ENCODE results near the gene SLC27A4.

Gene SLC27A4

DNA sequence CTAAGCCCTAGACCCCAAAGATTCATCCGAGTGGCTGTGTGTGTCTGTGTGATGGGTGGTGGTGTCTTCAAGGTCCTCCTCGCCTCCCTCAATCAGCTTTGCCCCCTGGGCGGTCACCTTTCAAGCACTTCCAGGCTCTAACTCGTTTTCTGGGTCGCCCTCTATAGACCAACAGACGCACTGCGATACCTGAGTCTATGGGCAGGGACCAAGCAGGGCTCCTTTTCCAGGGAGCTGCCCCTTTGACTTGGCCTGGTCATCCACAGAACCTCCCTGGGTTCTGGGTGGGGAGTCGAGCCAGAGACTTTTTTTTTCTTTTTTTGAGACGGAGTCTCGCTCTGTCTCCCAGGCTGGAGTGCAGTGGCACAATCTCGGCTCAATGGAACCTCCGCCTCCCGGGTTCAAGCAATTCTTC, 1.1 kb downstream of the SLC27A4 start:
- no peaks in the 10 kb centered on the region for H3K4me1 ChIP-seq (ENCODE audit: control insufficient read depth, insufficient read depth, low read length)
- peaks cover 0 to 39% of the 10 kb centered on the region in 2 experiments; a peak in 2 of 3 replicates for H3K36me3 ChIP-seq (ENCODE audit: control insufficient read depth in 2 of 2, insufficient read depth in 1 of 2, low read length in 2 of 2)
- TF ChIP-seq ZNF654 (tag by site-specific recombination; IDR thresholded peaks at IDR 0.05; ENCODE audit: low read depth) = peak; percentile 23; the same call in 1 of the 2 replicates
- TF ChIP-seq KLF1 (tag by site-specific recombination; IDR thresholded peaks at IDR 0.05) = no peak
- 0 out of 2 replicates have a peak, but pooled peaks have one; percentile 13 for TF ChIP-seq KLF8 (tag by site-specific recombination; IDR thresholded peaks at IDR 0.05)
- TF ChIP-seq, protein P1, sequence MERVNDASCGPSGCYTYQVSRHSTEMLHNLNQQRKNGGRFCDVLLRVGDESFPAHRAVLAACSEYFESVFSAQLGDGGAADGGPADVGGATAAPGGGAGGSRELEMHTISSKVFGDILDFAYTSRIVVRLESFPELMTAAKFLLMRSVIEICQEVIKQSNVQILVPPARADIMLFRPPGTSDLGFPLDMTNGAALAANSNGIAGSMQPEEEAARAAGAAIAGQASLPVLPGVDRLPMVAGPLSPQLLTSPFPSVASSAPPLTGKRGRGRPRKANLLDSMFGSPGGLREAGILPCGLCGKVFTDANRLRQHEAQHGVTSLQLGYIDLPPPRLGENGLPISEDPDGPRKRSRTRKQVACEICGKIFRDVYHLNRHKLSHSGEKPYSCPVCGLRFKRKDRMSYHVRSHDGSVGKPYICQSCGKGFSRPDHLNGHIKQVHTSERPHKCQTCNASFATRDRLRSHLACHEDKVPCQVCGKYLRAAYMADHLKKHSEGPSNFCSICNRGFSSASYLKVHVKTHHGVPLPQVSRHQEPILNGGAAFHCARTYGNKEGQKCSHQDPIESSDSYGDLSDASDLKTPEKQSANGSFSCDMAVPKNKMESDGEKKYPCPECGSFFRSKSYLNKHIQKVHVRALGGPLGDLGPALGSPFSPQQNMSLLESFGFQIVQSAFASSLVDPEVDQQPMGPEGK (tag by site-specific recombination; IDR thresholded peaks at IDR 0.05) = 0 out of 2 replicates have a peak, but pooled peaks have one; percentile 7
- peak; percentile 42; the same call in 1 of the 2 replicates for TF ChIP-seq ZBTB48 (tag by site-specific recombination; IDR thresholded peaks at IDR 0.05)
- peak; percentile 35; the same call in 1 of the 2 replicates for TF ChIP-seq CTCF (tag by site-specific recombination; IDR thresholded peaks at IDR 0.05)
- TF ChIP-seq ZNF133 (tag by site-specific recombination; IDR thresholded peaks at IDR 0.05) = no peak
- no peak for TF ChIP-seq ZNF23 (tag by site-specific recombination; IDR thresholded peaks at IDR 0.05; ENCODE audit: borderline replicate concordance)
- TF ChIP-seq ZNF549 (tag by site-specific recombination; IDR thresholded peaks at IDR 0.05) = no peak
- TF ChIP-seq GLIS1 (tag by site-specific recombination; IDR thresholded peaks at IDR 0.05) = peak; percentile 86
- no peak for TF ChIP-seq ZNF639 (tag by site-specific recombination; IDR thresholded peaks at IDR 0.05)
- TF ChIP-seq ZBTB17 (tag by site-specific recombination; IDR thresholded peaks at IDR 0.05) = peak; percentile 21; the same call in 1 of the 2 replicates
- TF ChIP-seq GLIS2 (tag by site-specific recombination; IDR thresholded peaks at IDR 0.05) = peak; percentile 18
- ChIA-PET POLR2A (interaction anchor here (0.6 to 1.1 kb wide), 6 partner anchors 8 to 148 kb away, joined by 3 to 6 read pairs (median 4); no protein-coding TSS in a partner anchor), CTCF (interaction anchor here (0.6 to 2.0 kb wide), 28 partner anchors 12 to 585 kb away, joined by 3 to 14 read pairs (median 4); partner anchors contain the start of genes CERCAM and URM1)
- no peaks in the 10 kb centered on the region for H3K9me3 ChIP-seq (ENCODE audit: control insufficient read depth, insufficient read depth, low read depth, low read length)
- peak overlapping the region; percentile 51; the same call in 1 of the 2 replicates for H3K27ac ChIP-seq (ENCODE audit: extremely low read depth, low read depth, low read length)
- peak overlapping the region; percentile 81 for H3K4me3 ChIP-seq (ENCODE audit: low read depth, low read length)

- ChIA-PET POLR2A (no interaction called here), CTCF (no interaction called here)
- H3K4me3 ChIP-seq (ENCODE audit: low read depth, low read length) = no peak overlapping the region
- peaks cover 6 to 52% of the 10 kb centered on the region in 2 experiments; a peak in 2 of 3 replicates for H3K36me3 ChIP-seq (ENCODE audit: control insufficient read depth in 2 of 2, insufficient read depth in 1 of 2, low read length in 2 of 2)
- H3K9me3 ChIP-seq (ENCODE audit: control insufficient read depth, insufficient read depth, low read depth, low read length) = no peaks in the 10 kb centered on the region
- no peaks in the 10 kb centered on the region for H3K4me1 ChIP-seq (ENCODE audit: control insufficient read depth, insufficient read depth, low read length)
- no peak overlapping the region for H3K27ac ChIP-seq (ENCODE audit: extremely low read depth, low read depth, low read length)
- TF ChIP-seq REST (tag by site-specific recombination; IDR thresholded peaks at IDR 0.05) (peak; percentile 88), ZNF48 (tag by site-specific recombination; IDR thresholded peaks at IDR 0.05) (no peak)
Observed at GRCh38 chr9:128342971-128343680, 2.8 kb downstream of the SLC27A4 start.

All from HEK293 (cell line).